HEK293T (cell line): ENCODE measurements around the gene COG4.

Experiments
- FOXA1 ChIP-seq: fragments of 450-650 bp; IDR thresholded peaks from 2 replicates; pipeline ENCODE4 v1.6.1; 2016; ENCODE audit warnings: mild to moderate bottlenecking
- FOXM1 ChIP-seq: fragments of 450-650 bp; IDR thresholded peaks from 2 replicates; pipeline ENCODE4 v1.6.1; 2017; ENCODE audit warnings: mild to moderate bottlenecking, borderline replicate concordance
- SUZ12 ChIP-seq: fragments of 450-650 bp; IDR thresholded peaks from 2 replicates; pipeline ENCODE4 v1.6.1; 2016; ENCODE audit warnings: mild to moderate bottlenecking

GRCh38 chr16:70478912-70479341 lies 44.4 kb downstream of the COG4 start:
- TF ChIP-seq SUZ12, result no peak
- TF ChIP-seq FOXA1, result no peak
- TF ChIP-seq FOXM1, result no peak
